Measurements from ENCODE around the gene TBL2. TPM values are rescaled to one million over a fixed set of nuclear protein-coding genes. Genes with fewer than 3 reads are reported as not detected.
"Not testable (repeated sequence)": the region's sequence is repeated elsewhere in the genome, so short reads cannot be mapped to it uniquely, and the experiment has no call there.

The TBL2 gene
- total and polyA plus RNA-seq, 10 of the 15 experiments (the other 5 are each of a cell fraction or from before 2014, with no cell fraction given), result 1.1 to 49.7 (median 26.7) TPM

DNA sequence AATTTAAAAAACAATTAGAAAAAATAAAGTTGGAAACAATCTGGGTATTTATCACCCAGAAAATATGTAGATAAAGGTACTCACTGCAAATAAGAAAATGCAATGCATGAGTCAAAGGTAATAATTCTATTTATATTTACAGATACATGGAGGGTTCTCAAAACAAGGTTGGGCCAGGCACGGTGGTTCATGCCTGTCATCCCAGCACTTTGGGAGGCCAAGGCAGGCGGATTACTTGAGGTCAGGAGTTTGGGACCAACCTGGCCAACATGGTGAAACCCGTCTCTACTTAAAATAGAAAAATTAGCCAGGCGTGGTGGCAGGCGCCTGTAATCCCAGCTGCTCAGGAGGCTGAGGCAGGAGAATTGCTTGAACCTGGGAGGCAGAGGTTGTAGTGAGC, 28.3 kb downstream of the TBL2 start:
- H3K4me2 ChIP-seq (ENCODE audit: control insufficient read depth, insufficient read depth); H3K27me3 ChIP-seq (replicated peaks in 1 of 2; ENCODE audit: control insufficient read depth in 2 of 2, insufficient read depth in 2 of 2, low read length in 1 of 2); H3K9me3 ChIP-seq (replicated peaks; ENCODE audit: control insufficient read depth, insufficient read depth, low read length); DNase-seq (ENCODE audit: low read depth, low spot score); FAIRE-seq; intact Hi-C loops (cut with micrococcal nuclease; ENCODE audit: unreplicated experiment); in situ Hi-C loops (cut with MboI); BruUV-seq (replicated peaks); H3K4me1 ChIP-seq (ENCODE audit: control insufficient read depth, insufficient read depth, low read length); CTCF ChIA-PET; H2AFZ ChIP-seq (ENCODE audit: control insufficient read depth, low read depth, low read length); ATAC-seq; POLR2A ChIA-PET; H3K4me3 ChIP-seq; H3K9ac ChIP-seq (ENCODE audit: control insufficient read depth, insufficient read depth, low read length); H4K20me1 ChIP-seq (ENCODE audit: control insufficient read depth, insufficient read depth); H3K27ac ChIP-seq (ENCODE audit: control insufficient read depth, insufficient read depth): not testable (repeated sequence)
- peaks cover 33% of the 10 kb centered on the region for H3K79me2 ChIP-seq (ENCODE audit: control insufficient read depth, insufficient read depth, low read length)
- 71% methylated on average over 5 of the region's 5 CpGs for WGBS (ENCODE audit: insufficient coverage, insufficient replicate concordance, low lambda C conversion rate, missing lambda C conversion rate)
- RAD21 ChIA-PET (ENCODE audit: unreplicated experiment), result interaction anchor here (0.7 kb wide), 1 partner anchor 29 kb away, joined by 4 read pairs; no protein-coding TSS in a partner anchor
- H3K36me3 ChIP-seq (ENCODE audit: control insufficient read depth in 2 of 2, insufficient read depth in 2 of 2, low read length in 1 of 2), result peaks cover 2 to 24% of the 10 kb centered on the region in 2 experiments
- SMC1A ChIA-PET (ENCODE audit: uncharacterized antibody, unreplicated experiment), result interaction anchor here (1.2 kb wide), 1 partner anchor 14 kb away, joined by 3 read pairs; no protein-coding TSS in a partner anchor

DNA sequence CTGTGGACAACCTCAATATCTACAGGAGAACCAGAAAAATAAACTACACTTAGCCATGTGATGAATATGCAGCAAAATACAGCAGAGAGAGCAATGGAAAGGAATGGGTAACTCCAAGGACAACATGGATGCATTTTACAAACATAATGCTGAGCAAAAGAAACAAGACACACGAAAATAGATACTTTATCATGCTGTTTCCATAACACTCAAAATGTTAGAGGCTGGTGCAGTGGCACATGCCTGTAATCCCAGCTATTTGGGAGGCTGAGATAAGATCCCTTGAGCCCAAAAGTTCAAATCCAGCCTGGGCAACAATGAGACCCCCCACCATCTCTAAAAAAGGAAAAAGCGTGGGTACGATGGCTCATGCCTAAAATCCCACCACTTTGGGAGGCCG, 29.2 kb downstream of the TBL2 start:
- BruUV-seq (replicated peaks), result no TSS peak
- ChIA-PET SMC1A (ENCODE audit: uncharacterized antibody, unreplicated experiment) (interaction anchor here (1.2 to 1.5 kb wide), 2 partner anchors 11 to 13 kb away, joined by 3 to 4 read pairs; no protein-coding TSS in a partner anchor), RAD21 (ENCODE audit: unreplicated experiment) (interaction anchor here (0.7 kb wide), 1 partner anchor 28 kb away, joined by 4 read pairs; no protein-coding TSS in a partner anchor), CTCF (interaction anchor here (1.9 kb wide), 1 partner anchor 10 kb away, joined by 5 read pairs; no protein-coding TSS in a partner anchor), POLR2A (interaction anchor here (0.5 kb wide), 1 partner anchor 28 kb away, joined by 4 read pairs; the partner anchor contains the start of gene BAZ1B)
- Histone ChIP-seq H3K4me3 (no peak overlapping the region), H3K9me3 (replicated peaks; ENCODE audit: control insufficient read depth, insufficient read depth, low read length) (no peaks in the 10 kb centered on the region), H2AFZ (ENCODE audit: control insufficient read depth, low read depth, low read length) (no peak overlapping the region), H3K9ac (ENCODE audit: control insufficient read depth, insufficient read depth, low read length) (no peak overlapping the region), H3K27ac (ENCODE audit: control insufficient read depth, insufficient read depth) (no peak overlapping the region), H4K20me1 (ENCODE audit: control insufficient read depth, insufficient read depth) (peaks cover 3% of the 10 kb centered on the region; the same call in 1 of the 2 replicates), H3K4me2 (ENCODE audit: control insufficient read depth, insufficient read depth) (no peak overlapping the region), H3K79me2 (ENCODE audit: control insufficient read depth, insufficient read depth, low read length) (peaks cover 26% of the 10 kb centered on the region), H3K27me3 (replicated peaks in 1 of 2; ENCODE audit: control insufficient read depth in 2 of 2, insufficient read depth in 2 of 2, low read length in 1 of 2) (no peaks in the 10 kb centered on the region), H3K36me3 (ENCODE audit: control insufficient read depth in 2 of 2, insufficient read depth in 2 of 2, low read length in 1 of 2) (peaks cover 2 to 24% of the 10 kb centered on the region in 2 experiments), H3K4me1 (ENCODE audit: control insufficient read depth, insufficient read depth, low read length) (peaks cover 4% of the 10 kb centered on the region)
- in situ Hi-C loops (cut with MboI), result no loop called here
- no peak for TF ChIP-seq SUPT20H (IDR thresholded peaks at IDR 0.05; ENCODE audit: borderline replicate concordance, control insufficient read depth, low read depth, low read length)
- FAIRE-seq, result no peak
- no peak for DNase-seq (ENCODE audit: low read depth, low spot score)
- intact Hi-C loops (cut with micrococcal nuclease; ENCODE audit: unreplicated experiment), result no loop called here
- 97% methylated on average over 4 of the region's 4 CpGs for whole genome bisulfite sequencing (ENCODE audit: insufficient coverage, insufficient replicate concordance, low lambda C conversion rate, missing lambda C conversion rate)
- ATAC-seq, result no peak

All from GM12878 (cell line).